Measurements from ENCODE around the gene RANBP2.

DNA sequence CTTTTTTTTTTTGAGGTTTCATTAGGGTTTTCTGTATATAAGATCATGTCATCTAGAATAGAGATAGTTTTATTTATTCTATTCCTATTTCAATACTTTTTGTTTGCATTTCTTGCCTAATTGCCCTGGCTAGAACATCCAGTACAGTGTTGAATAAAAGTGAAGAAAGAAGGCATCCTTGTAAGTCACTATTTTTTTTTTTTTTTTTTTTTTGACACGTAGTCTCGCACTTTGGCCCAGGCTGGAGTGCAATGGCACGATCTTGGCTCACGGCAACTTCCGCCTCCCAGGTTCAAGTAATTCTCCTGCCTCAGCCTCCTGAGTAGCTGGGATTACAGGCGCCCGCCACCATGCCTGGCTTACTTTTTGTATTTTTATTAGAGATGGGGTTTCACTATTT lies 27.8 kb upstream of the RANBP2 start:
- TF ChIP-seq, protein P1, sequence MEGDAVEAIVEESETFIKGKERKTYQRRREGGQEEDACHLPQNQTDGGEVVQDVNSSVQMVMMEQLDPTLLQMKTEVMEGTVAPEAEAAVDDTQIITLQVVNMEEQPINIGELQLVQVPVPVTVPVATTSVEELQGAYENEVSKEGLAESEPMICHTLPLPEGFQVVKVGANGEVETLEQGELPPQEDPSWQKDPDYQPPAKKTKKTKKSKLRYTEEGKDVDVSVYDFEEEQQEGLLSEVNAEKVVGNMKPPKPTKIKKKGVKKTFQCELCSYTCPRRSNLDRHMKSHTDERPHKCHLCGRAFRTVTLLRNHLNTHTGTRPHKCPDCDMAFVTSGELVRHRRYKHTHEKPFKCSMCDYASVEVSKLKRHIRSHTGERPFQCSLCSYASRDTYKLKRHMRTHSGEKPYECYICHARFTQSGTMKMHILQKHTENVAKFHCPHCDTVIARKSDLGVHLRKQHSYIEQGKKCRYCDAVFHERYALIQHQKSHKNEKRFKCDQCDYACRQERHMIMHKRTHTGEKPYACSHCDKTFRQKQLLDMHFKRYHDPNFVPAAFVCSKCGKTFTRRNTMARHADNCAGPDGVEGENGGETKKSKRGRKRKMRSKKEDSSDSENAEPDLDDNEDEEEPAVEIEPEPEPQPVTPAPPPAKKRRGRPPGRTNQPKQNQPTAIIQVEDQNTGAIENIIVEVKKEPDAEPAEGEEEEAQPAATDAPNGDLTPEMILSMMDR (conservative IDR thresholded peaks at IDR 0.05) = no peak
- no peak for TF ChIP-seq EZH2 (IDR thresholded peaks at IDR 0.05; ENCODE audit: low read depth)
